HCT116 (cell line): ENCODE measurements around the gene NPR3.

Experiments used
- CTCF ChIP-seq, 3 experiments: fragments of 200-600 bp in 1 of 3; sonication (generic) in 1 of 3; IDR thresholded peaks in 2 of 3; conservative IDR thresholded peaks in 1 of 3; 2 replicates each; pipeline ENCODE4 v1.5.1; 2012 to 2017; ENCODE audit warnings: low read depth in 2 of 3, low read length in 2 of 3, antibody characterized with exemption in 1 of 3, borderline replicate concordance in 1 of 3, control low read depth in 1 of 3, mild to moderate bottlenecking in 1 of 3, mixed read lengths in 1 of 3, mixed run types in 1 of 3, moderate library complexity in 1 of 3; ENCODE audit not compliant: insufficient read depth in 1 of 3
- EZH2 ChIP-seq: fragments of 200-600 bp; sonication (generic); IDR thresholded peaks from 2 replicates; pipeline ENCODE4 v1.6.1; 2017; ENCODE audit warnings: antibody characterized with exemption, mixed run types
- POLR2A ChIP-seq: IDR thresholded peaks from 2 replicates; pipeline ENCODE4 v1.7.0; 2011; ENCODE audit warnings: borderline replicate concordance; ENCODE audit not compliant: insufficient read depth, insufficient read length; ENCODE audit errors: extremely low read depth

GRCh38 chr5:32709750-32710549, 1.2 kb upstream of the NPR3 start:
- TF ChIP-seq EZH2: no peak
- peak; percentile 67 to 82 (median 77) for TF ChIP-seq CTCF (IDR thresholded peaks at IDR 0.05 in 2 of 3, conservative IDR thresholded peaks at IDR 0.05 in 1 of 3; ENCODE audit: borderline replicate concordance in 1 of 3, insufficient read depth in 1 of 3, low read depth in 2 of 3, low read length in 2 of 3)
- TF ChIP-seq POLR2A: no peak
